ENCODE measurements around the gene TAF4B. TPM values are rescaled to one million over a fixed set of nuclear protein-coding genes. Genes with fewer than 3 reads are reported as not detected.

The TAF4B gene
- polyA plus RNA-seq, 1 donor from 2014 or later = 0.38 TPM

DNA sequence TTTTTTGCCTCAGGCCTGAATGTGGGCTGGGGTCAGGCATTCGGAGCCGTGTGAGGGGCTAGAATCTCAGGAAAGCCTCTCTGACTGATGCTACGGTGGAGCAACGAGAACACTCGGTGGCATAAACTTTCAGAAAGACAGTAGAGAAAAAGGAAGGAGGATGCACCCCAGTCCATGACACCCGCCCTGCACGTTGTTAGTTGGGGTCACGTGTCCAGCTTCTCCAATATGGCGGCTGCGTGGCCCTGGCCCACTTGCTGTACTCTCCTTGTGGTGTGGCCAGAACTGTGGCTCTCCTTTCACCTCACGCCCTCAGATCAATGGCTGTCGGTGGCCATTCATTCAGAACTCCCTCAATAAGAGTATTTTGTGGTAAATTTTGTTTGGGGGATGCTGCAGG, 190.9 kb downstream of the TAF4B start:
- H4K20me1 ChIP-seq (ENCODE audit: insufficient read depth) = no peaks in the 10 kb centered on the region
- H3K9me3 ChIP-seq (ENCODE audit: low read length) = no peaks in the 10 kb centered on the region
- no peaks in the 10 kb centered on the region for H3K36me3 ChIP-seq (ENCODE audit: insufficient read depth, low read length)
- no peak for TF ChIP-seq REST (IDR thresholded peaks at IDR 0.05; ENCODE audit: borderline replicate concordance)
- H3K27me3 ChIP-seq (ENCODE audit: insufficient read depth, low read depth, low read length) = no peaks in the 10 kb centered on the region
- H3K27ac ChIP-seq (ENCODE audit: low read length) = no peak overlapping the region
- no peak overlapping the region for H3K9ac ChIP-seq (ENCODE audit: low read length)
- H3K79me2 ChIP-seq (replicated peaks; ENCODE audit: insufficient read depth, low read length) = no peaks in the 10 kb centered on the region
- no peaks in the 10 kb centered on the region for H3K9me2 ChIP-seq (ENCODE audit: insufficient read depth, low read length)
- H3F3A ChIP-seq (ENCODE audit: insufficient read depth, low read length, poor library complexity, severe bottlenecking) = no peaks in the 10 kb centered on the region
- no peak overlapping the region for H3K4me3 ChIP-seq (ENCODE audit: low read length)
- H2AFZ ChIP-seq (ENCODE audit: low read depth, low read length) = no peak overlapping the region
- no peak overlapping the region for H3K4me2 ChIP-seq (ENCODE audit: low read length)

GRCh38 chr18:26418225-26418624, 192.0 kb downstream of the TAF4B start:
- no peak overlapping the region for H3K4me3 ChIP-seq (ENCODE audit: low read length)
- no peaks in the 10 kb centered on the region for H3K79me2 ChIP-seq (replicated peaks; ENCODE audit: insufficient read depth, low read length)
- H3K9me2 ChIP-seq (ENCODE audit: insufficient read depth, low read length) = no peaks in the 10 kb centered on the region
- no peak overlapping the region for H3K27ac ChIP-seq (ENCODE audit: low read length)
- no peaks in the 10 kb centered on the region for H3K27me3 ChIP-seq (ENCODE audit: insufficient read depth, low read depth, low read length)
- TF ChIP-seq EP300 (conservative IDR thresholded peaks at IDR 0.05; ENCODE audit: poor library complexity, severe bottlenecking) = no peak
- no peak for TF ChIP-seq REST (IDR thresholded peaks at IDR 0.05; ENCODE audit: borderline replicate concordance)
- no peak for TF ChIP-seq SMC3 (conservative IDR thresholded peaks at IDR 0.05; ENCODE audit: poor library complexity)
- no peak for TF ChIP-seq RAD21 (conservative IDR thresholded peaks at IDR 0.05)
- TF ChIP-seq, protein P1, sequence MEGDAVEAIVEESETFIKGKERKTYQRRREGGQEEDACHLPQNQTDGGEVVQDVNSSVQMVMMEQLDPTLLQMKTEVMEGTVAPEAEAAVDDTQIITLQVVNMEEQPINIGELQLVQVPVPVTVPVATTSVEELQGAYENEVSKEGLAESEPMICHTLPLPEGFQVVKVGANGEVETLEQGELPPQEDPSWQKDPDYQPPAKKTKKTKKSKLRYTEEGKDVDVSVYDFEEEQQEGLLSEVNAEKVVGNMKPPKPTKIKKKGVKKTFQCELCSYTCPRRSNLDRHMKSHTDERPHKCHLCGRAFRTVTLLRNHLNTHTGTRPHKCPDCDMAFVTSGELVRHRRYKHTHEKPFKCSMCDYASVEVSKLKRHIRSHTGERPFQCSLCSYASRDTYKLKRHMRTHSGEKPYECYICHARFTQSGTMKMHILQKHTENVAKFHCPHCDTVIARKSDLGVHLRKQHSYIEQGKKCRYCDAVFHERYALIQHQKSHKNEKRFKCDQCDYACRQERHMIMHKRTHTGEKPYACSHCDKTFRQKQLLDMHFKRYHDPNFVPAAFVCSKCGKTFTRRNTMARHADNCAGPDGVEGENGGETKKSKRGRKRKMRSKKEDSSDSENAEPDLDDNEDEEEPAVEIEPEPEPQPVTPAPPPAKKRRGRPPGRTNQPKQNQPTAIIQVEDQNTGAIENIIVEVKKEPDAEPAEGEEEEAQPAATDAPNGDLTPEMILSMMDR (IDR thresholded peaks at IDR 0.05; ENCODE audit: poor library complexity, severe bottlenecking) = no peak
- TF ChIP-seq TAF1 (IDR thresholded peaks at IDR 0.05; ENCODE audit: low read depth) = no peak
- no peak for TF ChIP-seq POLR2AphosphoS5 (IDR thresholded peaks at IDR 0.05)
- no peaks in the 10 kb centered on the region for H3F3A ChIP-seq (ENCODE audit: insufficient read depth, low read length, poor library complexity, severe bottlenecking)
- no peaks in the 10 kb centered on the region for H3K36me3 ChIP-seq (ENCODE audit: insufficient read depth, low read length)
- H3K4me2 ChIP-seq (ENCODE audit: low read length) = no peak overlapping the region
- H2AFZ ChIP-seq (ENCODE audit: low read depth, low read length) = no peak overlapping the region
- no peak overlapping the region for H3K9ac ChIP-seq (ENCODE audit: low read length)
- no peaks in the 10 kb centered on the region for H4K20me1 ChIP-seq (ENCODE audit: insufficient read depth)
- no peaks in the 10 kb centered on the region for H3K9me3 ChIP-seq (ENCODE audit: low read length)
